Measurements from ENCODE around the gene LCN1. TPM values are rescaled to one million over a fixed set of nuclear protein-coding genes. Genes with fewer than 3 reads are reported as not detected.
"Not testable (repeated sequence)": the region's sequence is repeated elsewhere in the genome, so short reads cannot be mapped to it uniquely, and the experiment has no call there.

The LCN1 gene
- total RNA-seq, 1 experiment from 2014 or later: not detected

GRCh38 chr9:135544981-135545635 lies 23.9 kb downstream of the LCN1 start:
- no TSS peak for BruUV-seq (replicated peaks)
- ChIA-PET CTCF (no interaction called here), POLR2A (ENCODE audit: unreplicated experiment) (no interaction called here)
- no peak overlapping the region for H2AFZ ChIP-seq
- no peak overlapping the region for H3K4me3 ChIP-seq
- H3K79me2 ChIP-seq (ENCODE audit: low read depth): no peaks in the 10 kb centered on the region
- H3K27me3 ChIP-seq (ENCODE audit: insufficient read depth, low read depth): peaks cover 58% of the 10 kb centered on the region
- no peak for DNase-seq
- TF ChIP-seq CTCF (conservative IDR thresholded peaks at IDR 0.05) (no peak), EZH2 (IDR thresholded peaks at IDR 0.05; ENCODE audit: low read depth) (no peak)
- no peaks in the 10 kb centered on the region for H3K9me2 ChIP-seq (ENCODE audit: insufficient read depth)
- H3K9me3 ChIP-seq (ENCODE audit: insufficient read depth, low read depth): no peaks in the 10 kb centered on the region
- H4K20me1 ChIP-seq (ENCODE audit: insufficient read depth): peaks cover 3% of the 10 kb centered on the region; the same call in 1 of the 2 replicates
- H3K4me1 ChIP-seq (replicated peaks; ENCODE audit: insufficient read depth): no peaks in the 10 kb centered on the region
- H3K36me3 ChIP-seq (ENCODE audit: low read depth): no peaks in the 10 kb centered on the region
- no peak overlapping the region for H3K4me2 ChIP-seq
- no peaks in the 10 kb centered on the region for H3F3A ChIP-seq (ENCODE audit: insufficient read depth, low read depth)
- no peak overlapping the region for H3K27ac ChIP-seq
- intact Hi-C loops (cut with micrococcal nuclease; ENCODE audit: unreplicated experiment): no loop called here

- POLR2A ChIA-PET (ENCODE audit: unreplicated experiment); H3K9me3 ChIP-seq (ENCODE audit: insufficient read depth, low read depth); H3K27ac ChIP-seq; H2AFZ ChIP-seq; H3K4me1 ChIP-seq (replicated peaks; ENCODE audit: insufficient read depth); H4K20me1 ChIP-seq (ENCODE audit: insufficient read depth); H3K9me2 ChIP-seq (ENCODE audit: insufficient read depth); intact Hi-C loops (cut with micrococcal nuclease; ENCODE audit: unreplicated experiment); H3K4me2 ChIP-seq; CTCF ChIA-PET; H3F3A ChIP-seq (ENCODE audit: insufficient read depth, low read depth); H3K4me3 ChIP-seq; BruUV-seq (replicated peaks); H3K36me3 ChIP-seq (ENCODE audit: low read depth); DNase-seq; H3K79me2 ChIP-seq (ENCODE audit: low read depth): not testable (repeated sequence)
- peaks cover 58% of the 10 kb centered on the region for H3K27me3 ChIP-seq (ENCODE audit: insufficient read depth, low read depth)
These were observed 24.5 kb downstream of the LCN1 start, which contains the start of gene OBP2A for GRCh38 chr9:135545646-135546176. OBP2A (plus strand) TSS chr9:135546126; CDS start chr9:135546181, 55 bp downstream.

GRCh38 chr9:135546792-135547617 lies 25.8 kb downstream of the LCN1 start:
- DNase-seq; H3K9me3 ChIP-seq (ENCODE audit: insufficient read depth, low read depth); H3F3A ChIP-seq (ENCODE audit: insufficient read depth, low read depth); H3K4me2 ChIP-seq; POLR2A ChIA-PET (ENCODE audit: unreplicated experiment); H3K79me2 ChIP-seq (ENCODE audit: low read depth); H3K9me2 ChIP-seq (ENCODE audit: insufficient read depth); H3K27ac ChIP-seq; H2AFZ ChIP-seq; intact Hi-C loops (cut with micrococcal nuclease; ENCODE audit: unreplicated experiment); H4K20me1 ChIP-seq (ENCODE audit: insufficient read depth); H3K4me3 ChIP-seq; H3K36me3 ChIP-seq (ENCODE audit: low read depth); H3K4me1 ChIP-seq (replicated peaks; ENCODE audit: insufficient read depth); CTCF ChIA-PET; BruUV-seq (replicated peaks): not testable (repeated sequence)
- peaks cover 62% of the 10 kb centered on the region for H3K27me3 ChIP-seq (ENCODE audit: insufficient read depth, low read depth)

All from PC-9 (cell line).